HepG2 (cell line): ENCODE results near the gene GRB7. TPM values are rescaled to one million over a fixed set of nuclear protein-coding genes. Genes with fewer than 3 reads are reported as not detected.

Experiments
- AGO1 ChIP-seq: fragments of 200-400 bp; formaldehyde crosslinking; IDR thresholded peaks from 2 replicates; pipeline ENCODE4 v1.6.1; 2017; ENCODE audit warnings: mild to moderate bottlenecking, low read depth, low read length, moderate library complexity; ENCODE audit not compliant: poor library complexity, severe bottlenecking
- CBFB ChIP-seq: sonication (generic); formaldehyde crosslinking; IDR thresholded peaks from 2 replicates; pipeline ENCODE4 v1.4.0; 2020; ENCODE audit warnings: missing genetic modification reagents
- CBX2 ChIP-seq, 2 experiments: fragments of 200-600 bp in 1 of 2; sonication (generic); formaldehyde crosslinking in 1 of 2; IDR thresholded peaks; 2 replicates each; pipeline versions ENCODE4 v1.7.0 to v1.8.1; 2018 to 2022; ENCODE audit warnings: low read depth in 2 of 2, low read length in 1 of 2, mild to moderate bottlenecking in 1 of 2, missing genetic modification reagents in 1 of 2
- IKZF1 ChIP-seq: fragments of 450-650 bp; IDR thresholded peaks from 2 replicates; pipeline ENCODE4 v1.7.1; 2016
- KDM4B ChIP-seq: sonication (generic); formaldehyde crosslinking; IDR thresholded peaks from 2 replicates; pipeline ENCODE4 v1.4.0; 2020; ENCODE audit warnings: missing genetic modification reagents
- MED1 ChIP-seq: sonication (generic); formaldehyde crosslinking; IDR thresholded peaks from 2 replicates; pipeline ENCODE4 v1.4.0; 2020; ENCODE audit warnings: missing genetic modification reagents
- MED8 ChIP-seq: sonication (generic); formaldehyde crosslinking; IDR thresholded peaks from 2 replicates; pipeline ENCODE4 v1.8.1; 2023; ENCODE audit warnings: mild to moderate bottlenecking, missing genetic modification reagents; ENCODE audit not compliant: insufficient replicate concordance
- MYNN ChIP-seq: sonication (generic); formaldehyde crosslinking; IDR thresholded peaks from 2 replicates; pipeline ENCODE4 v1.4.0; 2020; ENCODE audit warnings: mild to moderate bottlenecking, low read depth, missing genetic modification reagents
- NONO ChIP-seq, 2 experiments: fragments of 450-650 bp in 1 of 2; sonication (generic) in 1 of 2; formaldehyde crosslinking in 1 of 2; IDR thresholded peaks in 1 of 2; conservative IDR thresholded peaks in 1 of 2; 2 replicates each; pipeline versions ENCODE4 v1.6.1 to v1.8.0; 2017 to 2022; ENCODE audit warnings: mild to moderate bottlenecking in 1 of 2, missing genetic modification reagents in 1 of 2, moderate library complexity in 1 of 2
- PAF1 ChIP-seq: IDR thresholded peaks from 2 replicates; pipeline ENCODE4 v1.6.1; 2016; ENCODE audit warnings: missing genetic modification reagents, missing compliant biosample characterization
- RBM22 ChIP-seq: fragments of 200-400 bp; formaldehyde crosslinking; optimal IDR thresholded peaks from 2 replicates; pipeline ENCODE3; 2017; ENCODE audit warnings: mild to moderate bottlenecking, low read length, moderate library complexity
- SP2 ChIP-seq: sonication (generic); formaldehyde crosslinking; IDR thresholded peaks from 2 replicates; pipeline ENCODE4 v1.5.1; 2020; ENCODE audit warnings: mild to moderate bottlenecking, missing genetic modification reagents
- SRSF9 ChIP-seq: fragments of 200-400 bp; formaldehyde crosslinking; IDR thresholded peaks from 2 replicates; pipeline ENCODE4 v1.6.1; 2018; ENCODE audit warnings: borderline replicate concordance, mild to moderate bottlenecking, low read depth, low read length; ENCODE audit not compliant: insufficient read depth, poor library complexity, severe bottlenecking
- XBP1 ChIP-seq: sonication (generic); formaldehyde crosslinking; IDR thresholded peaks from 2 replicates; pipeline ENCODE4 v1.5.0; 2020; ENCODE audit warnings: missing genetic modification reagents
- ZFP36L1 ChIP-seq: sonication (generic); formaldehyde crosslinking; IDR thresholded peaks from 2 replicates; pipeline ENCODE4 v1.8.0; 2022; ENCODE audit warnings: mild to moderate bottlenecking, missing genetic modification reagents, moderate library complexity
- ZNF121 ChIP-seq: sonication (generic); formaldehyde crosslinking; IDR thresholded peaks from 2 replicates; pipeline ENCODE4 v1.5.0; 2020; ENCODE audit warnings: mild to moderate bottlenecking, missing genetic modification reagents
- ZNF24 ChIP-seq: fragments of 450-650 bp; IDR thresholded peaks from 2 replicates; pipeline ENCODE4 v1.6.1; 2017; ENCODE audit warnings: antibody characterized with exemption, mild to moderate bottlenecking
- ZNF281 ChIP-seq: sonication (generic); formaldehyde crosslinking; IDR thresholded peaks from 2 replicates; pipeline ENCODE4 v1.4.0; 2020; ENCODE audit warnings: missing genetic modification reagents, borderline replicate concordance
- ZNF296 ChIP-seq: sonication (generic); formaldehyde crosslinking; conservative IDR thresholded peaks from 2 replicates; pipeline ENCODE4 v1.5.0; 2020; ENCODE audit warnings: mild to moderate bottlenecking, missing genetic modification reagents
- ZNF331 ChIP-seq: sonication (generic); formaldehyde crosslinking; IDR thresholded peaks from 2 replicates; pipeline ENCODE4 v1.4.0; 2020; ENCODE audit warnings: missing genetic modification reagents
- ZNF800 ChIP-seq: sonication (generic); formaldehyde crosslinking; IDR thresholded peaks from 2 replicates; pipeline ENCODE4 v1.4.0; 2020; ENCODE audit warnings: missing genetic modification reagents
- polyA plus RNA-seq, 8 experiments: library from polyadenylated mRNA; depleted of rRNA in 3 of 8; stranded (reverse) in 7 of 8; unstranded in 1 of 8; fragments of >200 nt; fragmentation: Illumina TruSeq in 4 of 8; extraction: Trizol in 4 of 8; gene quantifications; 2 replicates each; pipeline versions ENCODE4 v1.2.1 to v1.2.3, GENCODE V29; 2011 to 2016; ENCODE audit warnings: low read depth in 4 of 8, missing spikeins in 1 of 8, mixed read lengths in 1 of 8; ENCODE audit not compliant: insufficient read depth in 1 of 8
- total RNA-seq, 5 experiments: library from RNA; depleted of rRNA; stranded (reverse); fragments of >200 nt; fragmentation: Illumina TruSeq; extraction: Trizol; gene quantifications; 2 replicates each; pipeline ENCODE4 v1.2.3, GENCODE V29; 2016; ENCODE audit warnings: low read depth in 1 of 5
- TF ChIP-seq, protein P1 (sequence below): sonication (generic); formaldehyde crosslinking; IDR thresholded peaks from 2 replicates; pipeline ENCODE4 v1.4.0; 2020; ENCODE audit warnings: missing genetic modification reagents

The GRB7 gene
- total and polyA plus RNA-seq, 2 of the 13 experiments (the other 11 are each of a cell fraction or from before 2014, with no cell fraction given), result 60.2 to 77.7 TPM

DNA sequence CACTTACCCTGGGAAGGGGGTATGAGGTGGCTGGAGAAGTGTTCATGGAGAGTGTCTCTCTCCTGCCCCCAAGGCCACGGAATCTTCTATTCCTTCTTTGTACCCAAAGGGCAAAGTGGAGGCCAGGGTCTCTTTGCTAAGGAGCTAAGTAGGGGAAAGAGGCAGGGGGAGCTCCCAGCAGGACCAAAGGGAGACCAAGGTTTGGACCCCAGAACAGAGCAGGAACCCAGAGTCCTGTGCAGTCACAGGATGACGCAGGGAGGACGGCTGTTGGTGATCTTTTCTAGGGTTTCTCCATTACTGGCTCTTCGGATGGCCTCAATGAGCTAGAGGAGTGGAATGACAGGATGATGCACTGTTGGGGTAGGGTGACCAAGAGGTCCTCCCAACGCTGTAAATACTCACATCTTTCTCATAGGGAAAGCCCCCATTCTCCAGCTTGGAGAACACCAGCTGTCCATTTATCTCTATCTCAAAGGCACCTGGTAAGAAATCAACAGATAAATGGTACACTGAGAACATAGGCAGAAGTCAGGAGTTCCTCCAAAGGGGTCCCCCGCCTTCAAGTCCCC, 8.4 kb upstream of the GRB7 start (continued):
- TF ChIP-seq IKZF1 (no peak), NONO (IDR thresholded peaks at IDR 0.05) (no peak), NONO (CRISPR knock-in tag; conservative IDR thresholded peaks at IDR 0.05) (no peak), RBM22 (peak; percentile 76), ZNF296 (CRISPR knock-in tag) (0 out of 2 replicates have a peak, but pooled peaks have one; percentile 33), XBP1 (CRISPR knock-in tag) (no peak), PAF1 (CRISPR knock-in tag) (no peak), MYNN (no peak), ZNF281 (no peak), MED8 (no peak), ZNF121 (no peak), MED1 (CRISPR knock-in tag) (no peak), SP2 (CRISPR knock-in tag) (no peak), ZNF800 (CRISPR knock-in tag) (no peak), CBFB (CRISPR knock-in tag) (no peak), ZNF331 (CRISPR knock-in tag) (no peak), ZNF24 (no peak), CBX2 (IDR thresholded peaks at IDR 0.05; ENCODE audit: low read depth, low read length) (no peak), CBX2 (CRISPR knock-in tag; IDR thresholded peaks at IDR 0.05; ENCODE audit: low read depth) (no peak), AGO1 (no peak), SRSF9 (no peak), KDM4B (CRISPR knock-in tag) (no peak), ZFP36L1 (CRISPR knock-in tag) (no peak)
- TF ChIP-seq, protein P1, sequence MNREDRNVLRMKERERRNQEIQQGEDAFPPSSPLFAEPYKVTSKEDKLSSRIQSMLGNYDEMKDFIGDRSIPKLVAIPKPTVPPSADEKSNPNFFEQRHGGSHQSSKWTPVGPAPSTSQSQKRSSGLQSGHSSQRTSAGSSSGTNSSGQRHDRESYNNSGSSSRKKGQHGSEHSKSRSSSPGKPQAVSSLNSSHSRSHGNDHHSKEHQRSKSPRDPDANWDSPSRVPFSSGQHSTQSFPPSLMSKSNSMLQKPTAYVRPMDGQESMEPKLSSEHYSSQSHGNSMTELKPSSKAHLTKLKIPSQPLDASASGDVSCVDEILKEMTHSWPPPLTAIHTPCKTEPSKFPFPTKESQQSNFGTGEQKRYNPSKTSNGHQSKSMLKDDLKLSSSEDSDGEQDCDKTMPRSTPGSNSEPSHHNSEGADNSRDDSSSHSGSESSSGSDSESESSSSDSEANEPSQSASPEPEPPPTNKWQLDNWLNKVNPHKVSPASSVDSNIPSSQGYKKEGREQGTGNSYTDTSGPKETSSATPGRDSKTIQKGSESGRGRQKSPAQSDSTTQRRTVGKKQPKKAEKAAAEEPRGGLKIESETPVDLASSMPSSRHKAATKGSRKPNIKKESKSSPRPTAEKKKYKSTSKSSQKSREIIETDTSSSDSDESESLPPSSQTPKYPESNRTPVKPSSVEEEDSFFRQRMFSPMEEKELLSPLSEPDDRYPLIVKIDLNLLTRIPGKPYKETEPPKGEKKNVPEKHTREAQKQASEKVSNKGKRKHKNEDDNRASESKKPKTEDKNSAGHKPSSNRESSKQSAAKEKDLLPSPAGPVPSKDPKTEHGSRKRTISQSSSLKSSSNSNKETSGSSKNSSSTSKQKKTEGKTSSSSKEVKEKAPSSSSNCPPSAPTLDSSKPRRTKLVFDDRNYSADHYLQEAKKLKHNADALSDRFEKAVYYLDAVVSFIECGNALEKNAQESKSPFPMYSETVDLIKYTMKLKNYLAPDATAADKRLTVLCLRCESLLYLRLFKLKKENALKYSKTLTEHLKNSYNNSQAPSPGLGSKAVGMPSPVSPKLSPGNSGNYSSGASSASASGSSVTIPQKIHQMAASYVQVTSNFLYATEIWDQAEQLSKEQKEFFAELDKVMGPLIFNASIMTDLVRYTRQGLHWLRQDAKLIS, result no peak
